SIG-M5 treated with dmso at 0.1 percent for 504 hours (cell line): Measurements from ENCODE around the gene TXNL4B.

Source experiments
- DNase-seq: peaks from one replicate; lab custom pipeline; 2025; ENCODE audit not compliant: unreplicated experiment; lab: John Stamatoyannopoulos, UW

The TXNL4B gene

DNA sequence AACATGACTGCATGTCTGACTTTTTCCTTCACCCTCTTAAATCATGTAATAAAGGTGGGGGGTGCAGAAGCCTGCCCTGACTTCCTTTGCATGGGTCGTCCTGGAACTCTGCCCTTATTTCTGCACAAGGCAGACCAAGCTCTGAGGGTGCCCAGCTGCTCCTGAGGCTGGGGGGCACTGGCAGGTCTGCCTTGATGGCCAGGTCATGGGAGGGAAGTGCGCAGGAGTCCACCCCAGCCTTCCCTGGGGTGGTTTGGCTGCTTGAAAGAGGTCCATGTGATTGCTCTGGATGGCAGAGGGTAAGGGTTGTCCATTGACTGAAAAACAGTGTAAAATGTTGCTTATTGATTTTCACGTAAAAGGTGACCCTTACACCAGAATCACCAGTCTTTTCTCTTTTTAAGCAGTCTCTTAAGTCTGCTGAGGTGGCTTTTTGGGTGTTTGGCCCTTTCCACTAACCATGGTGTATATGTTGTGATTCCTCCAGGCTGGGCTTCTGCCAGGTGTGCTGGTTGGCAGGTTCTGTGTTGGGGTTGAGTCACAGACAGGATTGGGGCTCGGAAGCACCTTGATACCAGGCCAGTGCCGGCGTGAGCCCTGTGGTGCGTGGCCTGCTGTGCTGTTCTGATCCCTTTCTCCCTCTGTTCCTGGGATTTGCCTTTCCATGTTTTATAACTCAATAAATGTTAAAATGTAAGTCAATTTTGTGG, 19.6 kb upstream of the TXNL4B start:
- DNase-seq = no peak

DNA sequence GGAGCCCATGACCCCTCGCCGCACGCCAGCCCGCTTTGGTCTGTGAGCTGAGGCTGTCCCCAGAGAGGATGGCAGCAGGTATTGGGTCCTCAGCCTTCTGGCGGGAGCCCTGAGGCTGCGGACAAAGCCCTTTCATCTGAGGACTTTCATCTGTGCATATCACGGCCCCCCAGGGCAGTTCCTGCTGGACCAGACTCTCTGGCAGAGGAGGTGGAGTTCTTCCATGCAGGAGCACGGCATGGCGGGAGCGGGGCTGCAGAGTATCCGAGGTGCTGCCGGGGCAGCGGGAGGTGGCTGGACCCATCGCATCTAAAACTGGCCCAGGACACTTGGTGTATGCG, 19.0 kb upstream of the TXNL4B start:
- DNase-seq = no peak

DNA sequence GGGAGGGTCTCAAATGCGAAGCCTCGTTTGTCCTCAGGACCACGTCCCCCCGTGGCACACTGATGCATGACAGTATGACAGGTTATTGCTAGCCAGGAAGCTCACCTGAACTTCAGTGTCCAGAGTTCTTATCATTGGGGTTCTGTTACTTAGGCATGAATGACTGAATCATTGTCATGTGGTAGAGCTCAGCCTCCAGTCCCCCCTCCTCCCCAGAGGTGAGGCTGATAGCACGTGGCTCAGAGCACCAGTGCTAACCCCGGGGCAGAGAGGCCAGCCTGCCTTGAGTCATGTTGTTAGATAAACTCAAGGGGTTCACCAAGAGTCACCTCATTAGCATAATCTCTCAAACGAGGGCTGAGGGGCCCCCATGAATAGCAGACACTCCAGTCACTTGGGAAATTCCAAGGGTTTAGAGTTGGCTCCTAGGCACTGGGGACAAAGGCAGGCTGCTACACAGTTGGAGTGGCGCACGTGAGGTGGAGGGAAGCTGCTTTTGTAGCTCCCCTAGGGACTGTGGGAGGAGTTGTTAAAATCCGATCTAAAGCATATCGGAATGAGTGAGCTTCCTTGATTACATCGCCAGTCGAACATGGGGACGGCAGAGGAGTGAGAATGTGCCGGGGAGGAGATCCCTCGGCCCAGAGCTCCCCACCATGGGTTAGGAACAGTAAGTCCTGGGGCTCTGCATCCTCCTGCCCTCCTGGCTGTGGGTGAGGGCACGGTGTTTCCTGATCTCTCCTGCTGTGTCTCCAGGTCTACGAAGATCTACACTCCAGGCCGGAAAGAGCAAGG, 18.4 kb upstream of the TXNL4B start:
- no peak for DNase-seq

DNA sequence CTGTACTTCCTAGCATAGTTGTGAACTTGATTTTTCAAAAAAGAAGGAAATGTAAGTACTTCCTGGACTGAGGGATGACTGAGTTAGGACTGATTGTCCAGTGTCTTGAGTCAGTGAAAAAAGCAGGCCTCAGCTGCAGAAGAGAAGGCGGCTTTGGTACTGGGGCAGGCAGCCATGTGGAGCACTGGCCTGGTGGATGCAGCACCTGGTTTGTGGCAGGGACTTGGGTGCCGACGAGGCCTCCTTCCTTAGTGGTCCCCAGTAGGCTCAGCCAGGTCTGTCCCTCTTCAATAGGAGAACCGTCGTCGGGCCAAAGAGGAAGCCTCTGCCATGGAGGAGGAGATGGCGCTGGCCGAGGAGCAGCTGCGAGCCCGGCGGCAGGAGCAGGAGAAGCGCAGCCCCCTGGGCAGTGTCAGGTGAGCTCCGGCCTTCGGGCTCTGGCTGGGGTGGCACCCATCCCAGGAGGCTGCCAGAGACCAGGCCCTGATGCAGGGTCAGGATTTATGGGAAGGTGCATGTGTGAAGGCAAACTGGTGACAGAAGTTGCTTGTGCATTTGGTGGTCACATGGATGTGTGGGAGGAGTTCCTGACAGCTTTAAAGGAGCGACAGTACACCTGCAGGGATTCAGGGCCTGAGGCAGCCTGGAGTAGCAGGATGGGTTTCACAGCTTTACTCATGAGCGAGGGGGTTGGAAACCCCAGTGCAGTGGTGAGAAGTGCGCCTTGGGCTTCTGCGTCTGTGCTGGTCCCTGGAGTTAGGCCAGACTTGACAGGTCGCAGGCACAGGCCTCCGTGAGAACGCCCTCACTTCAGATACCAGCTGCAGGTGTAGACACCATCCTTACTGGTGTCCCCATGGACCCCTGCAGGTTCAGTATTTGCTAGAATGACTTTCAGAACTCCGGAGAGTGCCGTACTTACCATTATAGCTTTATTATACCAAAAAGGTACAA, 17.5 kb upstream of the TXNL4B start:
- no peak for DNase-seq

DNA sequence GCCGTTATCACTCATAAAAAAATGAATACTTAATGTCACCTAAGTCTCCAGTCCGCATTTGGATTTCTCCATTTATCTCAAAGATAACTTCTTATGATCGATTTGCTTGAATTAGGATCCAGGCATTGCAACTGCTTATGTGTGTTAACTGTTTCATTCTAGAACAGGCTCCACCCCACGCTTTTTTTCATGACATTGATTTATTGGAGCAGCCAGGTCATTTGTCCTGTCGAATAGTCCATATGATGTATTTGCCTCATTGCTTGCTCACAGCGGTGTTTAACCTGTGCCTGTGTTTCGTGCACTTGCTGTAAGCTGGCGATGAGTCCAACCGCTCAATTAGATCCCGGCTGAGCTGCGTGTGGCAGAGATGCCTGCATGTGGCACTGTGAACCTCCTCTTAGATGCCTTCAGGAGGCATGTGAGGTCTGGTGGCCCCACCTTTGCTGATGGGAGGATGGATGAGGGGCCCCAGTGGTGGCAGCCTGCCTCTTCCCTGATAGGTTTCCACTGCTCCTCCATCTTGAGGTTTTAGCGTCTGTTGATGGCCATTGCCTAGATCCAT, 16.6 kb upstream of the TXNL4B start:
- DNase-seq = no peak

DNA sequence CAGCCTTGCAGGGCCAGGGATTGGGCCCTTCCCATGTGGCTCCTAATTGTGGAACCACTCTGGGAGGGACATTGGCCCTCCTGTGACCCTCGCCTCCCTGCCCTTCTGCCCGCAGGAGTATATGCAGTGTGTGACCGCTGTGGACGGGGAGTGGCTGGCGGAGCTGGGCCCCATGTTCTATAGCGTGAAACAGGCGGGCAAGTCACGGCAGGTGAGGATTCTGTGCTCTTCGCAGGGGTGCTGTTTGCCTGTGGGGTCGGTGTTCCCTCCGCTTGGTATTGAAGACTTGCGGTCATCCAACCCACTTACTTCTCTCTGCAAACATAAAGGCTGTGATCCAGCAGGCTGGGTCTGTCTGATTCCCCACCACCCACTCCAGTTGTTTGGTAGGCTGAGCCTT, 15.9 kb upstream of the TXNL4B start:
- no peak for DNase-seq

DNA sequence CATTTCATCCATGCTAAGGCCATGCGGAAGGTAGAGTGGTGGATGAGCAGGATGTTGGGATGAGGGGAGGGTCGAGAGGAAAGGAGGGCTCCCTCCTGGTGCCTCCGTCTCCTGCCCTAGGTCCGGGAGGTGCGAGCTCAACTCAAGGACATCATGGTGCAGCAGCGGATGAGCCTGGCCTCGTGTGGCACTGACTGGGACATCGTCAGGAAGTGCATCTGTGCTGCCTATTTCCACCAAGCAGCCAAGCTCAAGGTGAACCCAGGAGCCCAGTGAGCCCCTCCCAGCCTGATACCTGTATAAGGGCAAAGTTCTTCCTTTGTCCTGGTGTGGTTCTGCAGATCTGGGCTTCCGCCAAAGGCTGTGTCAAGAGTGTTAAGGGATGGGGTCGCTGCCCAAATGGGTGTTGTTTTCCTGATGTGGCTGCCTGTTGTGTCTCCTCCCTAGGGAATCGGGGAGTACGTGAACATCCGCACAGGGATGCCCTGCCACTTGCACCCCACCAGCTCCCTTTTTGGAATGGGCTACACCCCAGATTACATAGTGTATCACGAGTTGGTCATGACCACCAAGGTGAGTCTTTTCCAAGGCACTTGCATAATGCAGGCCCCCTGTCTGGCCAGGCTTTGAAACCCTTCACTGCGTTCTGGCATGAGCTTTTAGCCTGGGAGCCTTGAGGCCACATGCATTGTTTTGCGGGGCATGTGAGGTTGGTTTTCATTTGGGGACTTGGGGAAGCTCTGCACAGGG, 15.1 kb upstream of the TXNL4B start:
- no peak for DNase-seq

DNA sequence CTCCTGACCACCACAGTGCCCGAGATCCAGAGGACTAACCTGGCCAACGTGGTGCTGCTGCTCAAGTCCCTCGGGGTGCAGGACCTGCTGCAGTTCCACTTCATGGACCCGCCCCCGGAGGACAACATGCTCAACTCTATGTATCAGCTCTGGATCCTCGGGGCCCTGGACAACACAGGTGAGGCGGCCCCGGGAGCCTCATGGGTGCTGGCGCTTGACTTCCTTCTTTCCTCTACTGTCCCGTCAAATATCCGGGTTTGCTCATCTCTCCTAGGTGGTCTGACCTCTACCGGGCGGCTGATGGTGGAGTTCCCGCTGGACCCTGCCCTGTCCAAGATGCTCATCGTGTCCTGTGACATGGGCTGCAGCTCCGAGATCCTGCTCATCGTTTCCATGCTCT, 14.0 kb upstream of the TXNL4B start:
- DNase-seq = no peak

DNA sequence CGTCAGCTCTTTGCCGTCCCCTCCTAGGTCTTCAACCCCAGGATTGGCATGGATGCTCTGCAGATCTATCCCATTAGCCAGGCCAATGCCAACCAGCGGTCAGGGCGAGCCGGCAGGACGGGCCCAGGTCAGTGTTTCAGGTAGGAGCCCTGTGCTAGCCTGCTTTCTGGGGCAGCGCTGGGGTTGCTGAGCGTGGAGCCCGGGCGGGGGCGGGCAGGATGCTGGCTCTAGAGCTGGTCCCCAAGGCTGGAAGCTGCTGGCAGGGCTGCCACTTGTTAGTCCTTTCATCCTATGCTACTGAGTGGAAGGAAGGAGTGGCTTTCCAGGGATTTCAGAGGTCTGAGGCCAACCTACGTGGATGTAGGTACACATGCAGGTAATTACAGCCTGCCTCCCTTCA, 12.6 kb upstream of the TXNL4B start:
- no peak for DNase-seq

DNA sequence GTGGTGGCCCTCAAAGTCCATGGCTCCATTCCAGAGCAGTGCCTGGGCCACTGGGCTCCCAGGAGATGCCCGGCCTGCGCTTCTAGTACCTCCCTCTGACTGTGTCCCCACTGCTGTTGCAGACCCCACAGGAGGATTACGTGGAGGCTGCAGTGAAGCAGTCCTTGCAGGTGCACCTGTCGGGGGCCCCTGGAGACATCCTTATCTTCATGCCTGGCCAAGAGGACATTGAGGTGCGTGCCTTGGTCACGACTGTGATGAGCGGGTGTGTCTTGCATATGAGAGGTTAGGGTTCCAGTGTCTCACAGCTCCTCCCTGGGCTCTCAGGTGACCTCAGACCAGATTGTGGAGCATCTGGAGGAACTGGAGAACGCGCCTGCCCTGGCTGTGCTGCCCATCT, 11.5 kb upstream of the TXNL4B start:
- no peak for DNase-seq

DNA sequence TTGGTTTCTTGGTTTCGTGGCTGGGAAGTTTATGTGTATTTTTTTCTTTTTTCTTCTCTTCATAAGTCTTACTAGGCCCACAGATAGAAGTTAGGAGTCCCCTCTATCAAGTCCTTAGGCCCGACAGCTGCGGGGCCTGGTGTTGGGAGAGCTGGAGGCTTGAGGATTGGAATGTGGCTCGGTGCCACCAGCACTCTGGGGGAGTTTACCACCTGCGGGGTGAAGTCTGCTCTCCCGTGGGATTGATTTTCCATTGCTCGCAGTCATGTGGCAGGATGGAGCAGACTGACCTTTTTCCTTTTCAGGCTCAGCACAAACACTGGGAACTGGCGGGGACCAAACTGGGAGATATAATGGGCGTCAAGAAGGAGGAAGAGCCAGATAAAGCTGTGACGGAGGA, 7.8 kb upstream of the TXNL4B start:
- DNase-seq = no peak

DNA sequence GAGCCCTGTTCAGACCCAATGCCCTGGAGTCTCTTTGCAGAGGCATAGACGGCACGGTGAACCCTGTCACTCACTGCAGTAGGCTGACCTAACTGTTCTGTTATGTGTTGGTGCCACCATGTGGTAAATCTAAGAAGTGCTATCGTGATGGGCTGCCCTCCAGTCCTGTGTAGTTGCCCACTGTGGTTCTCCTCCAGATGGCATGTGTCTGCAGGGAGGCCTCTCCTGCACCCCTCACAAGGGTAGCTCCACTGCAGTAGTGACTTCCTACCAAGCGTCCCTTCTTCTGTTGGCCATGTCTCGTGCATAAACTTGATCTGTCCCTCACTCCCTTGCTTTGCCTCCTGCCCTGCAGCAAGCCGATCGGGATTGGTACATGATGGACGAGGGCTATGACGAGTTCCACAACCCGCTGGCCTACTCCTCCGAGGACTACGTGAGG, 6.0 kb upstream of the TXNL4B start:
- DNase-seq = peak; percentile 69

DNA sequence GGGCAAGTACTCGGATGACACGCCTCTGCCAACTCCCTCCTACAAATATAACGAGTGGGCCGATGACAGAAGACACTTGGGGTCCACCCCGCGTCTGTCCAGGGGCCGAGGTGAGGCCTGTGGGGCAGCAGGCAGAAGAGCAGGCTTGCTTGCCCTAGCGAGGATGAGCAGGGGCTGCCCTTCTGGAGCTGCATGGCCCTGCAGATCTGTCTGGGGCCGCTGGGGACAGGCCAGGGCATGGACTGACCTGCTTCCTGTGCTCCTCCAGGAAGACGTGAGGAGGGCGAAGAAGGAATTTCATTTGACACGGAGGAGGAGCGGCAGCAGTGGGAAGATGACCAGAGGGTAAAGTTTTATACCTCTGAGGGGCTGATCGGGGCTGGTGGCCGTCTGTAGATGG, 5.5 kb upstream of the TXNL4B start:
- DNase-seq = no peak

DNA sequence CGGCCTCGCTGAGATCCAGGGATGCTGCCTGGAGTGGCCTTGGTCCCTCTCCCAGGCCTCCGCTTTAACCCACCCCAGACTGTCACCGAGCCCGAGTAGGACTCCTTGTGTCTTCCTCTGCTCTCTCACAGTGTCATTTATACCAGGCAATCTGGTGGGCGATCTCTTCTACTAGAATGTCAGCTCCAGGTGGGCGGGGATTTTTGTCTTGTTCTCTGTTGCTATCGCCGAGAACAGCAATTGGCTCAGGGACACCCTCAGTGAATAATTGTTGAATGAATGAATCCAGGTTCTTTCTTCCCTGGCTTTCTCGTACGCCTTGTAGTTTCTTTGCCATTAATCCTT, 818 bp upstream of the TXNL4B start:
- DNase-seq = no peak

DNA sequence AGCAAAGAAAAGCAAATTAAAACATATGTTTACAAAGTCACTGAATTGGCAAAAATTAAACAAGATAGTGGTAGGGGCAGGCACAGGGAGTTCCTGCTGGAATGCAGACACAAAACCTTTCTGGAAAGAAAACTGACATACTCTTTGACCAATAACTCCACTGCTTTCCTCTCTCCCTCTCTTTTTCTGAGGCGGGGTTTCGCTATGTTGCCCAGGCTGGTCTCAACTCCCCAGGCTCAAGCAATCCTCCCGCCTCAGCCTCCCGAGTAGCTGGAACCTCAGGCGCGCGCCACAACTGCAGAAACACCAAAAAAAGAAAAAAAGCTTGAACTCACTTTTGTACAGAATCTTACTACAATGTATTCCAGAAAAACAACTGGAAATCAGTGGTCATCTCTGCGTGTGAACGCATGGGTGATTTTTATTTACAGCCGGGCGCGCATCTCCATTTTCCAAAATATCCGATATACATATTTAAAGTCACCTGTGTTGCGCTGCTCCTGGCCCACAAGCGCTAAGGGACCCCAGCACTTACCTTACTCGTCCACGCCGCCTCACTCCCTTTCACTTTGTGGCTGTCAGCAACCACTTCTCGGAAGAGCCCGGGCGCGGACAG, 480 bp downstream of the TXNL4B start:
- DNase-seq = peak; percentile 42

DNA sequence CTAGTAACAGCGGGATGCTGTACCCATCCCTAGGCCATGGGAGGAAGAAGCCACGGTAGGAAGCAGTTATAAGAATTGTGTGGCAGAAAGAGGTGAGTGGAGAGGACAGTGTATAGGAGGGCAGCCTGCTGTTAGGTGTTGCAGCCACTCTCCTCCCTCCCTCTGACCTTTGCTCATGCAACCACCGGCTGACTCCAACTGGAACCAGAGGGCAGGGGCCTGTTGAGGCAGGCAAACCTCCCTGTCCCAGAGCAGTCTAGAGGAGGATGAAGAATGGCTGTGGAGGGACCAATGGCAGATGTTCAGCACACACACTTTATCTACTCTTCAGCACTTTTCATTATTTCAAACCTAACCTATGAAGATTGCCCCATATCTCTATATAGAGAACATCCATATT, 2.2 kb downstream of the TXNL4B start:
- no peak for DNase-seq

DNA sequence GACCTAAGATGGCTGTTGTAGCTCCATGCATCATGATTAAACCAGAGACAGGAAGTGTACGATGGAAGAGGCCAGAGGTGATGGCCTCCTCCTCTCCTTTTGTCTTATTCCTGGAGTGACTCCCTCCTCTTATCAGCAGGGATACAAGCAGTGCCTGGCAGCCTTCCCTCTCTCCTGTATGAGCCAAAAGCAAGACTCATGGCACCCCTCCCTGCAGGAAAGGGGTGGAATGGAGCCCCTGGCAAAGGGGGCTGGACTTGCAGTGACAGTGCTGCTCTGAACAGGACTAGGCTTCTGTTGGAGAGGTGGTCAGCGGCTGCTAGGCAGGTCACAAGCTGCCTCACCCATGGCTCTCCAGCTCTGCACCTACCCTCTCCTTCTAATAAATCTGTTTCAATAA, 8.4 kb downstream of the TXNL4B start:
- no peak for DNase-seq

DNA sequence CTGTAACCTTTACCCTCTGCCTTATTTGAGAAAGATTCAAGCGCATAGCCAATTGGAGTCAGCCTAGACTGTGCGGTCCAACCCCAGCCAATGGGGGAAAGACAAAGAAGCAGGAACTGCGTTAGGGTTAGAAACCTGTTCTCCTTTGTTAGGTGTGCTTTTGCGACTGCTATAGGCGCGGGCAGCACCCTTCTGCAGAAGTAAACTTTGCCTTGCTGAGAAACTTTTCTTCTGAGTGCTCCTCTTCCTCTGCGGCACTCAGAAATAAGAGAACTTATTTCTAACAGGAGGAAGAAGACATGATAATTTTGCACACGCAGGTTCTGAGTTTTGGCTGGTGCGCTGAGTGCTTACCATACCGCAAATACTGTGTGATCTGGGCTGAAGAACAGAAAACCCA, 9.0 kb downstream of the TXNL4B start:
- no peak for DNase-seq

DNA sequence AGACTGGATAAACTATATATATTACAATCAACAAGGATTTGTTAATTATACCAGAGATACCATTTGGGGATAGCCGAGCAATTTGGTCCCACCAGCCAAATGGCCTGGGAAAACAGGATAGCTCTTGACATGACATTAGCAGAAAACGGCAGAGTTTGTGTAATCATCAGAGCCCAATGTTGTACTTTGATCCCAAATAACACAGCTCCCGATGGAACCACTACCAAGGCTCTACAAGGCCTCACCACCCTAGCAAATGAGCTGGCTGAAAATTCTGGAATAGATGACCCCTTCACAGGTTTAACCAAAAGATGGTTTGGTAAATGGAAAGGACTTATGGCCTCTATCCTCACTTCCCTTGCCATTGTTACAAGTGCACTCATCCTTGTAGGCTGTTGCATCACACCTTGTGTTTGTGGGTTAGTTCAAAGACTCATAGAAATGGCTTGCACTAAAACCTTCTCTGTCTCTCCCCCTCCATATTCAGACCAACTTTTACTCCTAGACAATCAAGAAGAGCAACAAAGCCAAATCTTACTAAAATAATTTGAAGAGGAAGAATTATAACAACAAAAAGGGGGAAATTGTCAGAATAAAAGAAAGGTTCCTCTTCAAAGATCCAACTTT, 9.5 kb downstream of the TXNL4B start:
- DNase-seq = no peak
